Measurements from ENCODE around the gene UBR3.
A peak's percentile ranks its signal among the peaks of the same experiment; 100 is the strongest.
"Not testable (repeated sequence)": the region's sequence is repeated elsewhere in the genome, so short reads cannot be mapped to it uniquely, and the experiment has no call there.

The UBR3 gene

DNA sequence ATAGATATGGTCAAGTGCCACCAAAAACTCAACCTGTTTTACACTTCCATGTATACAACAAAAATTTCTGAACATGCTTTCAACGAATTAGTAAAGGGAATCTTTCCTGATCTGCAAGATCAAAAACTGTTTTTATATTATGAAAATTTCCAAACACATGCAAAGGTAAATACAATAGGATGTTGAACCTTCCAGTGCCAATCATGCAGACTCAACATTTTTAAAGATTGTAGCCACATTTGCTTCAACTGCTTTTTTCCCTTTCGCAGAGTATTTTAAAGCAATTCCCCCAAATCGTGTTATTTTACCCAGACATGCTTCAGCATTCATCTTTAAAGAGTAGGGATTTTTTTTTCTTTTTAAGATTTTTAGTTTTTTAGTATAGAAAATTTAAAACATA is 40.3 kb downstream of the UBR3 start:
- DNase-seq (ENCODE audit: low spot score) = no peak

GRCh38 chr2:169868951-169869350 is 41.7 kb downstream of the UBR3 start:
- no peak for DNase-seq (ENCODE audit: low spot score)

DNA sequence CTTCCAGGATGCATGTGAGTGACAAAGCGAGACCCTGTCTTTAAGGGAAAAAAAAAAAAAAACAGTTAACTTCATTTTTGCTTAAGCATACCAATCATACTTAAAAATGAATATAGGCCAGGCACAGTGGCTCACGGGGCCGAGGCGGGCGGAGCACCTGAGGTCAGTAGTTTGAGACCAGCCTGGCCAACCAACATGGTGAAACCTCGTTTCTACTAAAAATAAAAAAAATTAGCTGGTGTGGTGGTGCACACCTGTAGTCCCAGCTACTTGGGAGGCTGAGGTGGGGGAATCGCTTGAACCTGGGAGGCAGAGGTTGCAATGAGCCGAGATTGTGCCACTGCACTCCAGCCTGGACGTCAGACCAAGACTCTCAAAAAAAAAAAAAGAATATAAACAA is 44.1 kb downstream of the UBR3 start:
- not testable (repeated sequence) for DNase-seq (ENCODE audit: low spot score)

GRCh38 chr2:169871994-169872393 is 44.7 kb downstream of the UBR3 start:
- DNase-seq (ENCODE audit: low spot score) = no peak

DNA sequence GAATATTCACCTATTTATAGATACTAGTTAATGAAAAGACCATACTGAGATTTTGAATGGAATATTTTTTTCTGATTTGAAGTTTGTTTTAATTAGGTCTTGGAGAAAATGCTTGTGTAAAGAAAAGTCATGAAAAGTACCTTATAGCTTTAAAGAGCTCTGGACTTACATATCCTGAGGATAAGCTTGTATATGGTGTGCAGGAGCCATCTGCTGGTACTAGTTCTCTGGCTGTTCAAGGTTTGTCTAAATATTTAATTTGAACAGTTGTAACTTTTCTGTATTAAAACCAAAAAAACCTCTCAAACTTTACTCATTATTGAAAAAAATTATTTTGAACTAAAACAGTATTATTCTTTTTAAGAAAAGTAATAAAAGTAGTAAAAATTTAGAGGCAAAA is 50.1 kb downstream of the UBR3 start:
- peak; percentile 58 for DNase-seq (ENCODE audit: low spot score)

GRCh38 chr2:169887120-169887519 is 59.9 kb downstream of the UBR3 start:
- no peak for DNase-seq (ENCODE audit: low spot score)

- DNase-seq (ENCODE audit: low spot score) = no peak
Observed at GRCh38 chr2:169891593-169892298, 64.5 kb downstream of the UBR3 start.

- no peak for DNase-seq (ENCODE audit: low spot score)
Observed at GRCh38 chr2:169892951-169893350, 65.7 kb downstream of the UBR3 start.

DNA sequence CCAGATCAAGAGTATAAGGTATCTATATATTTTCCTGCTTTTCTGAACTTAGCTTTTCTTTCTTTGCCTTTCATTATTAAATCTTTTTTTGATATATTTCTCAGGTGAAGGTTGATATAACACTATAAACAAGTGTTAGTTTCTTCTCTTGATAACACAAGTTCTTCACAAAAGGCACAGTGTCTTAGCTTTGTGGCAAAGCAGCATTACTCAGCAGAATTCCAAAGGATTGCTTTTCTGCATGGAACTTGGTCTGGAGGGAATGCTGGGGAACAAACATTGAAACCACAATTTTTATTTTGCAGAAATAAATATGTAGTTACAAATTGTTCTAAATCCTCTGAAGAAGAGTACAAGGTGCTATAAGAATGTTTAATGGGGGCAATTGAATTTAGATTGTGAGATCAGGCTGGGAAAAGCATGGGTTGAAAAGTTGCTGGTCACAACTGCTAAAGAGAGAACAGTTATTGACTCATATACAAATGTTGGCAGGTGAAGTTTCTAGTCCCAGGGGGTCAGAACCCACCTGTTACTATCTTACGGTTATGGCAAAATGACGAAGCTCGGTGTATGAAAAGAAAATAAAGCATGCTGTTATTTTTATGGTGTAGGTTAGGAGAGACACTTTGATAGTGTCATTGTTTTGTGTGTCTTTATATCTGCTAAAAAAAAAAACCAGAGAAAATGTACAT is 68.2 kb downstream of the UBR3 start:
- DNase-seq (ENCODE audit: low spot score) = no peak

- DNase-seq (ENCODE audit: low spot score) = no peak
Observed at GRCh38 chr2:169897834-169898233, 70.6 kb downstream of the UBR3 start.

DNA sequence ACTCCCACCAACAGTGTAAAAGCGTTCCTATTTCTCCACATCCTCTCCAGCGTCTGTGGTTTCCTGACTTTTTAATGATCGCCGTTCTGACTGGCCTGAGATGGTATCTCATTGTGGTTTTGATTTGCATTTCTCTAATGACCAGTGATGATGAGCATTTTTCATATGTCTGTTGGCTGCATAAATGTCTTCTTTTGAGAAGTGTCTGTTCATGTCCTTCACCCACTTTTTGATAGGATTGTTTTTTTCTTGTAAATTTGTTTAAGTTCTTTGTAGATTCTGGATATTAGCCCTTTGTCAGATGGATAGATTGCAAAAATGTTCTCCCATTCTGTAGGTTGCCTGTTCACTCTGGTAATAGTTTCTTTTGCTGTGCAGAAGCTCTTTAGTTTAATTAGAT is 72.8 kb downstream of the UBR3 start:
- DNase-seq (ENCODE audit: low spot score) = not testable (repeated sequence)

DNA sequence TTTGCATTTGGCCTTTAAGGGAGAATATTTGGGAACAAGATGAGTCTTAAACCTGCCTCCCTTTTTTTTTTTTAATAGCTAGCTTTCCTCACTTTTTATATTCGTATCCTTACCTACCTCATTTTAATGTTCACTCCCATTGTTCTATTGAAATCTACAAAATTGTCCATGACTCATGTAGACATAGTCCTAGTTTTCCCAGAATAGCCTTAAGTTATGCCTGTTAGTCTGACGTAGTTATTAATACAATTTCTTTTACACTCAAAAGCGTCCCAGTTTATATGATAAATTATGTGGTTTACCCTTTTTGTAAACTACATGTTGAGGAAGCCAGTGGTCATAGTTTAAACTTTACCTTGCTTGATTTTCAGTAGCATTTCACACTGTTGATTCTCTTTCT is 73.4 kb downstream of the UBR3 start:
- DNase-seq (ENCODE audit: low spot score) = no peak

- DNase-seq (ENCODE audit: low spot score) = no peak
Observed at GRCh38 chr2:169906731-169907130, 79.5 kb downstream of the UBR3 start.

DNA sequence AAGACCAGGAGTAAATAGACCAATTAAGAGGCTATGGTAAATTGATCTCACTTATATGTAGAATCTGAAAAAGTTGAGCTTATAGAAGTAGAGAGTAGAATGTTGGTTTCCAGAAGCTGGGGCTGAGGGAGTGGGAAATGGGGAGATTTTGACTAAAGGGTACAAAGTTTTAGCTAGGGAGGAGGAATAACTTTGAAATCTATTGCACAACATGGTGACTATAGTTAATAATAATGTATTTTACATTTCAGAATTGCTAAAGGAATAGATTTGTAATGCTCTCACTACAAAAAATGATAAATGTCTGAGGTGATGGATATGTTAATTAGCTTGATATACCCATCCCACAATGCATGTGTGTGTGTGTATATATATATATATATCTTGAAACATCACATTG is 82.1 kb downstream of the UBR3 start:
- no peak for DNase-seq (ENCODE audit: low spot score)

- DNase-seq (ENCODE audit: low spot score) = no peak
Observed at GRCh38 chr2:169910109-169910799, 83.0 kb downstream of the UBR3 start.

DNA sequence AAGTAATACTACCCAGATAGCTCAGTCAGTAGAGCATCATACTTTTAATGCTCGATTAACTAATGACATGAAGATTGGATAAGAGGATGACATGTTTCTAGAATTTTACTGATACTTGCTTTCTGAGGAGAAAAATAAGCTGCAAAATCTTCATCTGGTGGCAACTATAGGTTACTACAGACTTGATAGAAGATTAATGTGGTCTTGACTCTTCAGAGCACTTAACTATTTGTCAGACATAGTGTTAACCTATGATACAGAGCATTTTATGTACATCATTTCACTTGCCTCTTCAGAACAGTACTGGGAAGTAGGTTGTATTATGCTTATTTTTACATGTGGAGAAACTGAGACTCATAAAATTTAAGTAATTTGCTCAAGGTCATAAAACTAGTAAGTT is 83.9 kb downstream of the UBR3 start:
- peak; percentile 18 for DNase-seq (ENCODE audit: low spot score)

DNA sequence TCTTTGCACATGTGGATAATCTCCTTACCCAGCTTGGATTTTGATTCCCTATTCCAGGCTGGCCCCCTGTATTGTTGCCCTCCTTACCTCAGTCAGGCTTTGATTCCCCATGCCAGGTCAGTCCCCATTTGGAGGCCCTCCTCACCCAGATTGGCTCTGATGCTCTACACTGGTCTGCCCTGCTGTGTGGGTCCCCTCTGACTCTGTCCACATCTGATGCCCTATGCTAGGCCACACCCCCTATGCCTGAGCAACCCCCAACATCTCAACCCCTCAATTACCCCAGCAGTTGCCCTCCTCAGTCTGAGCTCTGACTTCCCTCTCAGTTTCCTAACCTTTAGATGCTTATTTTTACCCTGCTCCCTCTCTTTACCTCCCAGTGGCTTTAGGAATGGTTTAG is 89.4 kb downstream of the UBR3 start:
- DNase-seq (ENCODE audit: low spot score) = no peak

DNA sequence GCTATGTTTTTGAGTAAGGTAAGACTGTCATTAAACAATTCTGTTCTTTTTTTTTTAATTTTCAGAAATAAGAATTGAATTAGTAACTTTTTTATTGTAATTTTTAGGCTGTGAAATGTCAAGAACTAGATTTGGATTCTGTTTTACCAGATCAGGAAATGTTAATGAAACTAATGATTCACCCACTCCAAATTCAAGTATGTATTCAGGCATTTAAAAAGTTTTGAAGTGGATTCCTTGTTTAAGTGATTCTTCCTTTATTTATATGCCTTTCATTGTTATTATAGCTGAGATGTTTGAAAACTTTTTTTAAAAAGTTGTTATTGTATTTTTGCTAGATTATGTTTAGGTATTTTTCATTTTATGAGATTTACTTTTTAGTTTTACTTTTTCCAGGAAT is 96.7 kb downstream of the UBR3 start:
- DNase-seq (ENCODE audit: low spot score) = no peak

DNA sequence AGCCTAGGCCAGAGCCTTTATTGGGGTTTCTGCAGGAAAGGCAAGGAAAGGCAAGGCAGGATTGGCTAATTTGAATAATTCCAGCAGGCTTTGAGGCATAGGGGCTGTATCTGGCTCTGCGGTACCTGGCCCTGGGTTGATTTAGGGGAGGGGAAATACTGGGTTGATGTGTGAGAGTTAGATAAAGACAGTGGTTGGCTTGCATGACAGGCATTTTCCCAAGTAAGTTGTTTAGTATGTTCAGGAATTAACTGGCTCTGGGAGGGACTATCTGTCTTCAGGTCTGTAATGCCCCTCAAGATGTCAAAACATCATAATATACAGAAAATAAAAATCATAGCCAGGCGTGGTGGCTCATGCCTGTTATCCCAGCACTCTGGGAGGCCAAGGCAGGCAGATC is 98.7 kb downstream of the UBR3 start:
- DNase-seq (ENCODE audit: low spot score) = no peak

DNA sequence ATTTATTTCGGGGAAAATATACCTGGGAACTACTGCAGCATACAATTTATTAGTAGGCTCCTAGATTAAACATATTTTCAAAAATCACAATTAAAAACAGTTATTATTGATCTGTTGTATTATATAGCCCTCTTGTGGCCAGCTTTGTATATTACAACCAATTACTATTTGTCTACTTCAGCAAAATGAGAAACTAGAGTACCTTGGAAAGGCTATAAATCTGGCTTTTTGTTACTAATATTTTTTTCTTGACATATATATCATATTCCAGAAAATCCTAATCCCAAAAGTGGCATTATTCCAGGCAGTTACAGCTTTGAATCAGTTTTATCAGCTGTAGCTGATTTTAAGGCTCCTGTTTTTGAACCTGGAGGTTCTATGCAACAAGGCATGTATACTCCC is 101.2 kb downstream of the UBR3 start:
- DNase-seq (ENCODE audit: low spot score) = peak; percentile 67

- DNase-seq (ENCODE audit: low spot score) = peak; percentile 81
Observed at GRCh38 chr2:169933124-169933711, 106.0 kb downstream of the UBR3 start.

- not testable (repeated sequence) for DNase-seq (ENCODE audit: low spot score)
Observed at GRCh38 chr2:169936652-169937051, 109.4 kb downstream of the UBR3 start.

GRCh38 chr2:169945515-169945914 is 118.3 kb downstream of the UBR3 start:
- DNase-seq (ENCODE audit: low spot score) = no peak
